HEK293 (cell line): ENCODE measurements around the gene SLC1A2.

ENCODE experiments used
- CTCF ChIP-seq: fragments of 450-650 bp; formaldehyde crosslinking; IDR thresholded peaks from 2 replicates; pipeline ENCODE4 v1.5.1; 2016; ENCODE audit warnings: missing biosample characterization, missing genetic modification characterization
- KLF17 ChIP-seq: fragments of 450-650 bp; formaldehyde crosslinking; IDR thresholded peaks from 2 replicates; pipeline ENCODE4 v1.5.1; 2016; ENCODE audit warnings: missing biosample characterization, missing genetic modification characterization
- KLF9 ChIP-seq: fragments of 450-650 bp; formaldehyde crosslinking; IDR thresholded peaks from 2 replicates; pipeline ENCODE4 v1.5.1; 2016; ENCODE audit warnings: missing biosample characterization, missing genetic modification characterization, low read depth
- PATZ1 ChIP-seq: fragments of 450-650 bp; formaldehyde crosslinking; IDR thresholded peaks from 2 replicates; pipeline ENCODE4 v1.5.1; 2016; ENCODE audit warnings: missing biosample characterization, missing genetic modification characterization
- ZBTB21 ChIP-seq: fragments of 450-650 bp; formaldehyde crosslinking; IDR thresholded peaks from 2 replicates; pipeline ENCODE4 v1.5.1; 2017; ENCODE audit warnings: missing biosample characterization, missing genetic modification characterization
- ZNF140 ChIP-seq: fragments of 450-650 bp; formaldehyde crosslinking; IDR thresholded peaks from 2 replicates; pipeline ENCODE4 v1.5.1; 2016; ENCODE audit warnings: missing biosample characterization, missing genetic modification characterization
- ZNF514 ChIP-seq: fragments of 450-650 bp; formaldehyde crosslinking; IDR thresholded peaks from 2 replicates; pipeline ENCODE4 v1.5.1; 2016; ENCODE audit warnings: missing biosample characterization, missing genetic modification characterization

- TF ChIP-seq CTCF (tag by site-specific recombination) (no peak), ZNF140 (no peak), KLF9 (no peak), PATZ1 (no peak), ZBTB21 (tag by site-specific recombination) (no peak), ZNF514 (tag by site-specific recombination) (no peak), KLF17 (tag by site-specific recombination) (no peak)
These were observed 81.4 kb downstream of the SLC1A2 start for GRCh38 chr11:35337914-35338305.
